Testis (tissue), 3 donors: ENCODE data around the gene ZBTB26. TPM values are rescaled to one million over a fixed set of nuclear protein-coding genes. Genes with fewer than 3 reads are reported as not detected.
"Not testable (repeated sequence)": the region's sequence is repeated elsewhere in the genome, so short reads cannot be mapped to it uniquely, and the experiment has no call there.

Experiments used
- DNase-seq: peaks from one replicate; pipeline ENCODE4 v3.0.0-alpha.2; 2019
- H3K27ac ChIP-seq, 2 donors: fragments of 200-600 bp; sonication (generic); one replicate each; pipeline ENCODE4 v1.5.1; 2019
- H3K27me3 ChIP-seq: fragments of 200-600 bp; sonication (generic); one replicate; pipeline ENCODE4 v1.5.1; 2019
- H3K36me3 ChIP-seq: fragments of 200-600 bp; sonication (generic); one replicate; pipeline ENCODE4 v1.5.1; 2017; ENCODE audit warnings: low read depth; ENCODE audit errors: missing control alignments
- H3K4me1 ChIP-seq: fragments of 200-600 bp; sonication (generic); one replicate; pipeline ENCODE4 v1.5.1; 2019
- H3K4me3 ChIP-seq, 2 donors: fragments of 200-600 bp; sonication (generic); one replicate each; pipeline ENCODE4 v1.5.1; 2017 to 2019
- H3K9me3 ChIP-seq: fragments of 200-600 bp; sonication (generic); one replicate; pipeline ENCODE4 v1.5.1; 2017
- CTCF ChIP-seq, 3 experiments: fragments of 450-650 bp in 2 of 3; fragments of 200-600 bp in 1 of 3; sonication (generic) in 1 of 3; IDR thresholded peaks; one replicate each; pipeline ENCODE4 v1.5.1; 2016 to 2019; ENCODE audit warnings: antibody characterized with exemption in 3 of 3, mild to moderate bottlenecking in 2 of 3, moderate library complexity in 1 of 3
- POLR2A ChIP-seq: fragments of 450-650 bp; IDR thresholded peaks from one replicate; pipeline ENCODE4 v1.6.1; 2017; ENCODE audit warnings: antibody characterized with exemption, mild to moderate bottlenecking, moderate library complexity
- WGBS, 2 donors: methylation state at CpG; one replicate each; pipeline ENCODE4 v1.1.5; 2018; 5-methylcytosine and 5-hydroxymethylcytosine counted together
- intact Hi-C: fragments of 100-400 bp; cut with DNase I; formaldehyde crosslinking; loops from one replicate; pipeline ENCODE4 v1.15.1; 2023; ENCODE audit warnings: low total_unique reads
- polyA plus RNA-seq: library from polyadenylated mRNA; stranded (reverse); fragments of 350-450 nt; fragmentation: Illumina TruSeq; extraction: RNeasy Lipid Tissue Mini Kit (QIAGEN cat#74804); gene quantifications from one replicate; pipeline ENCODE4 v1.2.3, GENCODE V29; 2014; ENCODE audit warnings: low read depth, low replicate concordance; ENCODE audit not compliant: insufficient read depth
- total RNA-seq, 2 donors: library from RNA; depleted of rRNA; stranded (reverse); fragments of >200 nt; gene quantifications; one replicate each; pipeline ENCODE4 v1.2.3, GENCODE V29; 2016

The ZBTB26 gene
- total and polyA plus RNA-seq, 3 donors from 2014 or later: 16.8 to 23.1 (median 17.3) TPM

DNA sequence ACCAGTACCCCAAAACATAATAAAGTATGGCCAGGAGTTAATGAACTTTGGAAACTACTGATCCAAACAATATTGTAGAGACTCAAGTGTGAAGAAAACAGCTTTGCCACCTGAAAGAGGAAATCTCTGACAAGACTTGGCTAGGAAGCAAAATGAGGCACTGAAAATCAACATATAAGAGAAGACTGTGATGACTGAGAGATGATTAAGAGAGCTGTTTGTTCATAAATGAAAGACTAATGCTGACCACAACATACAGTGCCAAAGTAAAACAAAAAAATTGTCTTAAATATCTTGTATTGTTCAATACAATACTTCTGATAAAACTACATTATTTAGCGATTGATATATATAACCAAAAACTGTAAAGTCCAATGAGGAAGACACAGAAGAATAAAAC lies 33.3 kb downstream of the ZBTB26 start:
- H3K27ac ChIP-seq: no peak overlapping the region
- H3K4me1 ChIP-seq: peaks cover 4% of the 10 kb centered on the region
- H3K4me3 ChIP-seq: no peak overlapping the region
- H3K27me3 ChIP-seq: no peaks in the 10 kb centered on the region
- H3K9me3 ChIP-seq: no peaks in the 10 kb centered on the region
- TF ChIP-seq CTCF (IDR thresholded peaks at IDR 0.05) (no peak), POLR2A (no peak)
- no peak for DNase-seq
- no peaks in the 10 kb centered on the region for H3K36me3 ChIP-seq
- 90 to 100% methylated on average over 1 of the region's 1 CpG for WGBS, 2 donors
- intact Hi-C loops: no loop called here

DNA sequence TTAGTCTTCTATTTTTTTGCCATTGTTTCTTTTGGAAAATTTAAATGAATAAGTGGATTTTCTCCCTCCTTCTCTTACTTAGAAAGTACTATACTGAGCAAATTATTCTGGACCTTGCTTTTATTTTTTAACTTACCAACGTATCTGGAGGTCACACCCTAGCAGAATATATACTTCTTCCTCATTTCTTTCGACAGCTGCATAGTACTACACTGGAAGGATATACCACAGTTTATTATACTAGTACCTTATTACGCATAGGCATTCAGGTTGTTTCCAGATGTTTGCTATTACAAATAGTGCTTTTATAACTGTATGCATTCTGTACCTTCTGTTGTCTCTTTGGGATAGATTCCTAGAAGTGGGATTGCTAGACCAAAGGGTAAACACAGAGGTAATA lies 42.8 kb downstream of the ZBTB26 start:
- no peak for TF ChIP-seq POLR2A
- no peak for TF ChIP-seq CTCF (IDR thresholded peaks at IDR 0.05)
- H3K27me3 ChIP-seq: no peaks in the 10 kb centered on the region
- intact Hi-C loops: no loop called here
- no peak overlapping the region for H3K4me3 ChIP-seq
- H3K27ac ChIP-seq: no peak overlapping the region
- no peak for DNase-seq
- H3K9me3 ChIP-seq: no peaks in the 10 kb centered on the region
- 80 to 82% methylated on average over 3 of the region's 3 CpGs for WGBS, 2 donors
- H3K4me1 ChIP-seq: no peaks in the 10 kb centered on the region
- H3K36me3 ChIP-seq: no peaks in the 10 kb centered on the region

DNA sequence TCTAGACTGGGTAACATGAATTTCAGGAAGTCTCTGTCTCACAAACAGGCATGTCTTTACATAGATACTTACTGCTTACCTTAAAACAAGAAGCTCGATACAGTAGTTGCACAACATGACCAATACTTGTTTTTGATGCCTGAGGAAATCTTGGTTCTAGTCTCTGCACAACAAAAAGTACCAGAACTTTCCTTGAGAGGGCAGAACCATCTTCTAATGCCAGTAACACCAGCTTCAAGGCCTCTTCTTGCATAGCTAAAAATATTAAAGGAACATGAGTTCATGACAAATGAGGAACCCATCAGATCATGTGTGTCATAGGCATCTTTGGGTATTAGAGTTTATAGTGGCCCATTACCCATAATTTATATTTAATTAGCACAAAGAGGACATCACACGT lies 48.2 kb downstream of the ZBTB26 start:
- no peak overlapping the region for H3K27ac ChIP-seq
- no peaks in the 10 kb centered on the region for H3K27me3 ChIP-seq
- H3K9me3 ChIP-seq: no peaks in the 10 kb centered on the region
- DNase-seq: no peak
- no peak for TF ChIP-seq POLR2A
- no peak for TF ChIP-seq CTCF (IDR thresholded peaks at IDR 0.05)
- H3K4me1 ChIP-seq: peaks cover 11% of the 10 kb centered on the region
- no peaks in the 10 kb centered on the region for H3K36me3 ChIP-seq
- intact Hi-C loops: no loop called here
- no peak overlapping the region for H3K4me3 ChIP-seq
- 92 to 94% methylated on average over 2 of the region's 2 CpGs for WGBS, 2 donors

DNA sequence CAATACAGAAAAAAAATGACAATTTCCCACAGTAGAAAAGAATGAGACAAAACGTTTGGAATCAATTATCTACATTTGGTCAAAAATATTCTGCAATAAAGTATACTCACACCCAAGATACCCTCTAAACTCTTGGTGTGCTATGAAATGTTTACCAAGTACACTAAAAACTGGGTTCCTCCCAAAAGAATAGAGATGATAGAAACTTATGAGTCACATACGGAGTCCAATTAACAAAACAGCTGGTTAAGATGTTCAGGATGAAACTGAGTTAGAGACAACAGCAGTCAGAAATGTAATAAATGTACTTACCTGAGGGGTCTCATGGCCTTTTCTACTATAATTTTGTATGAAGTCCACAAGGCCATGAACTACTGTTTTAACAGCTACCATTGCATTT lies 51.9 kb downstream of the ZBTB26 start:
- intact Hi-C loops: no loop called here
- TF ChIP-seq CTCF (IDR thresholded peaks at IDR 0.05): no peak
- TF ChIP-seq POLR2A: no peak
- Histone ChIP-seq H3K9me3 (no peaks in the 10 kb centered on the region), H3K4me3 (no peak overlapping the region), H3K4me1 (peaks cover 11% of the 10 kb centered on the region), H3K27ac (no peak overlapping the region), H3K27me3 (no peaks in the 10 kb centered on the region), H3K36me3 (no peaks in the 10 kb centered on the region)
- 58 to 74% methylated on average over 2 of the region's 2 CpGs for WGBS, 2 donors
- DNase-seq: no peak

- Histone ChIP-seq H3K36me3 (no peaks in the 10 kb centered on the region), H3K4me3 (no peak overlapping the region), H3K9me3 (no peaks in the 10 kb centered on the region), H3K27me3 (no peaks in the 10 kb centered on the region), H3K4me1 (no peaks in the 10 kb centered on the region), H3K27ac (no peak overlapping the region)
- no peak for DNase-seq
- TF ChIP-seq POLR2A (no peak), CTCF (IDR thresholded peaks at IDR 0.05) (no peak)
- 82 to 84% methylated on average over 1 of the region's 1 CpG for WGBS, 2 donors
- intact Hi-C loops: no loop called here
Observed at GRCh38 chr9:122875523-122875922, 55.8 kb downstream of the ZBTB26 start.

DNA sequence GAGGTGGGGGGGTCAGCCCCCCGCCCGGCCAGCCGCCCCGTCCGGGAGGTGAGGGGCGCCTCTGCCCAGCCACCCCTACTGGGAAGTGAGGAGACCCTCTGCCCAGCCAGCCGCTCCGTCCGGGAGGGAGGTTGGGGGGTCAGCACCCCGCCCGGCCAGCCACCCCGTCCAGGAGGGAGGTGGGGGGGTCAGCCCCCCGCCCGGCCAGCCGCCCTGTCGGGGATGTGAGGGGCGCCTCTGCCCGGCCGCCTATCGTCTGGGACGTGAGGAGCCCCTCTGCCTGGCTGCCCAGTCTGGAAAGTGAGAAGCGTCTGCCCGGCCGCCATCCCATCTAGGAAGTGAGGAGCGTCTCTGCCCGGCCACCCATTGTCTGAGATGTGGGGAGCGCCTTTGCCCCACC lies 64.0 kb downstream of the ZBTB26 start:
- H3K4me1 ChIP-seq, H3K9me3 ChIP-seq, intact Hi-C loops, H3K27ac ChIP-seq, H3K36me3 ChIP-seq, H3K27me3 ChIP-seq, H3K4me3 ChIP-seq, DNase-seq: not testable (repeated sequence)
- 95% methylated on average over 7 of the region's 27 CpGs; no CpG with 5 or more reads in 1 of the 2 donors for WGBS, 2 donors
